CD4-positive, alpha-beta T cell treated with Interleukin-15 for 4 hours (primary cell): Measurements from ENCODE around the gene TFF3.

ENCODE experiments used
- DNase-seq: peaks from one replicate; pipeline ENCODE4 v3.0.0-alpha.2; 2020; ENCODE audit warnings: low spot score

TFF3 gene

GRCh38 chr21:42346866-42347600 lies 31.8 kb upstream of the TFF3 start:
- DNase-seq: no peak

GRCh38 chr21:42346441-42346840 lies 31.2 kb upstream of the TFF3 start:
- DNase-seq: no peak

- DNase-seq: no peak
Measured at GRCh38 chr21:42344631-42345030, 29.4 kb upstream of the TFF3 start.

GRCh38 chr21:42343963-42344510 lies 28.8 kb upstream of the TFF3 start:
- DNase-seq: no peak

GRCh38 chr21:42343556-42343955 lies 28.3 kb upstream of the TFF3 start:
- no peak for DNase-seq

- DNase-seq: no peak
Measured at GRCh38 chr21:42343101-42343500, 27.9 kb upstream of the TFF3 start.

- DNase-seq: no peak
Measured at GRCh38 chr21:42341776-42342542, 26.8 kb upstream of the TFF3 start.

- no peak for DNase-seq
Measured at GRCh38 chr21:42340187-42341050, 25.2 kb upstream of the TFF3 start.

- no peak for DNase-seq
Measured at GRCh38 chr21:42338729-42339715, 23.8 kb upstream of the TFF3 start.

- peak; percentile 83 for DNase-seq
Measured at GRCh38 chr21:42337830-42338728, 22.9 kb upstream of the TFF3 start.

GRCh38 chr21:42337276-42337675 lies 22.1 kb upstream of the TFF3 start:
- DNase-seq: no peak

- DNase-seq: no peak
Measured at GRCh38 chr21:42336054-42336453, 20.8 kb upstream of the TFF3 start.

- DNase-seq: no peak
Measured at GRCh38 chr21:42332557-42333317, 17.5 kb upstream of the TFF3 start.

GRCh38 chr21:42331660-42332059 lies 16.5 kb upstream of the TFF3 start:
- no peak for DNase-seq

GRCh38 chr21:42330380-42331371 lies 15.5 kb upstream of the TFF3 start:
- DNase-seq: no peak

GRCh38 chr21:42324896-42325295 lies 9.7 kb upstream of the TFF3 start:
- DNase-seq: no peak

GRCh38 chr21:42321845-42322244 lies 6.6 kb upstream of the TFF3 start:
- no peak for DNase-seq

- DNase-seq: no peak
Measured at GRCh38 chr21:42321231-42321630, 6.0 kb upstream of the TFF3 start.
